Ascending aorta (tissue), 2 donors: ENCODE measurements around the gene AASDH. TPM values are rescaled to one million over a fixed set of nuclear protein-coding genes. Genes with fewer than 3 reads are reported as not detected.

Source experiments
- DNase-seq, 2 donors: peaks; one replicate each; pipeline ENCODE4 v3.0.0-alpha.2; 2019; ENCODE audit warnings: low spot score in 2 of 2
- H3K27ac ChIP-seq, 2 donors: fragments of 200-600 bp; sonication (generic); one replicate each; pipeline ENCODE4 v1.5.1; 2016 to 2017; ENCODE audit warnings: mild to moderate bottlenecking in 1 of 2
- H3K27me3 ChIP-seq: fragments of 200-600 bp; sonication (generic); one replicate; pipeline ENCODE4 v1.5.1; 2017
- H3K36me3 ChIP-seq, 2 donors: fragments of 200-600 bp; sonication (generic); one replicate each; pipeline ENCODE4 v1.5.1; 2016
- H3K4me1 ChIP-seq, 2 donors: fragments of 200-600 bp; sonication (generic); one replicate each; pipeline ENCODE4 v1.5.1; 2016 to 2017; ENCODE audit warnings: mild to moderate bottlenecking in 1 of 2
- H3K4me3 ChIP-seq, 2 donors: fragments of 200-600 bp; sonication (generic); one replicate each; pipeline ENCODE4 v1.5.1; 2016 to 2017; ENCODE audit warnings: mild to moderate bottlenecking in 1 of 2
- H3K9me3 ChIP-seq, 2 donors: fragments of 200-600 bp; sonication (generic); one replicate each; pipeline ENCODE4 v1.5.1; 2016
- intact Hi-C: fragments of 100-400 bp; cut with DNase I; formaldehyde crosslinking; loops from one replicate; pipeline ENCODE4 v1.15.1; 2023
- total RNA-seq: library from RNA; depleted of rRNA; stranded (reverse); fragments of >200 nt; gene quantifications from one replicate; pipeline ENCODE4 v1.1.0, GENCODE V29; 2016
- TF ChIP-seq, protein P1 (sequence below), 3 experiments: fragments of 200-600 bp in 2 of 3; fragments of 450-650 bp in 1 of 3; sonication (generic) in 2 of 3; IDR thresholded peaks; one replicate each; pipeline ENCODE4 v1.5.1; 2016 to 2019; ENCODE audit warnings: antibody characterized with exemption in 3 of 3, mild to moderate bottlenecking in 1 of 3, moderate library complexity in 1 of 3

Gene AASDH
- total RNA-seq, 1 donor from 2014 or later: 4.0 TPM

DNA sequence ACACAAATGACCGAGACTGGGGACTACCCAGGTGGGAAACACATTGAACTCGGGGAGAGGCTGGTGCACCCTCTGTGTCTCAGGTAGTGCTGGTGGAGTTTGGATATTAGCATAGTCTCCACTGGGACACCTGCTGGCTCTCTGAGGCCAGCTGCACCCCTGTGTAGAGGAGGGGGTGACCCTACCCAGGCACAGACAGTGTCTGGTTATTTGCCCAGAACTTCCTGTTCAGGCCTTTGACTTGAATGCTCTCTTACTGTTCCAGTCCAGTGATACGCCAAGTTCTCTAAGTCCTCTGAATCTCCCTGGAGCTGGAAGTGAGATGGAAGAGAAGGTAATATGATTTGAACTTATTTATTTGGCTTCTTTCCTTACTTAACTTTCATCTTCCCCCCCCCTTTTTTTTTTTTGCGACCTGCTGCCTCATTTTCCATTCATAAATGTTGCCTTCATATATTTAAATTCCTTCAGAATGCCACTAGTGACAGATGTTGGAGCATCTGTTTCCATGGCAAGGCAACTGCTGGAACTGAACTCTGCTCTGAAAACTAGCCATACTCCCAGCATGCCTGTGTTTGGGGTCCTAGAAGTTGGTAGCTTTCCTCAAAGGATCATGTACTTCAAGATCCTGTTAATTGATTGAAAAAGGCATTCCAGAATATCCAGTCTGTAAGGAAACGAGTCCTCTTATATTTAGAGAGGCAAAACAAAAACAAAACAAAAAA, 76.7 kb downstream of the AASDH start:
- H3K36me3 ChIP-seq: no peaks in the 10 kb centered on the region
- H3K4me3 ChIP-seq: no peak overlapping the region
- intact Hi-C loops: no loop called here
- no peak overlapping the region for H3K27ac ChIP-seq
- no peak for DNase-seq
- H3K9me3 ChIP-seq: no peaks in the 10 kb centered on the region
- H3K4me1 ChIP-seq: no peaks in the 10 kb centered on the region
- TF ChIP-seq, protein P1, sequence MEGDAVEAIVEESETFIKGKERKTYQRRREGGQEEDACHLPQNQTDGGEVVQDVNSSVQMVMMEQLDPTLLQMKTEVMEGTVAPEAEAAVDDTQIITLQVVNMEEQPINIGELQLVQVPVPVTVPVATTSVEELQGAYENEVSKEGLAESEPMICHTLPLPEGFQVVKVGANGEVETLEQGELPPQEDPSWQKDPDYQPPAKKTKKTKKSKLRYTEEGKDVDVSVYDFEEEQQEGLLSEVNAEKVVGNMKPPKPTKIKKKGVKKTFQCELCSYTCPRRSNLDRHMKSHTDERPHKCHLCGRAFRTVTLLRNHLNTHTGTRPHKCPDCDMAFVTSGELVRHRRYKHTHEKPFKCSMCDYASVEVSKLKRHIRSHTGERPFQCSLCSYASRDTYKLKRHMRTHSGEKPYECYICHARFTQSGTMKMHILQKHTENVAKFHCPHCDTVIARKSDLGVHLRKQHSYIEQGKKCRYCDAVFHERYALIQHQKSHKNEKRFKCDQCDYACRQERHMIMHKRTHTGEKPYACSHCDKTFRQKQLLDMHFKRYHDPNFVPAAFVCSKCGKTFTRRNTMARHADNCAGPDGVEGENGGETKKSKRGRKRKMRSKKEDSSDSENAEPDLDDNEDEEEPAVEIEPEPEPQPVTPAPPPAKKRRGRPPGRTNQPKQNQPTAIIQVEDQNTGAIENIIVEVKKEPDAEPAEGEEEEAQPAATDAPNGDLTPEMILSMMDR (IDR thresholded peaks at IDR 0.05): no peak
- no peaks in the 10 kb centered on the region for H3K27me3 ChIP-seq

DNA sequence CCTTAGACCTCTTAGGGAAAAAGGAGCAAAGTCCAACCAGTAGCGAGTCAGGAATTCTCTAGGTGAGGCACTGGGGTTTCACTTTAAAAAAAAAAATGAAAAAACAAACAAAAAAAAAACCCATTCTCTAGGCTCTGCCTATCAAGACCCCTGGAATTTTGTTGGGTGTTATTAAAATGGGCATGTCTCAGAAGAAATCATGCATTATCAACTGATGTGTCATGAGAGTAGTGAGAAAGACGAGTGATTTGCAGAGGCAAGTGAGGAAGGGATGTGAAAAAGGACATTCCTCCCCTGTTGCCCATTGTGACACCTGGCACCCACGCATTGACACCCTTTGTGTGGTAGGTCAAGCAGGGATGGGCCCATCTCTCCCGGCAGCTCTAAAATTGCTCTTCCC, 78.9 kb downstream of the AASDH start:
- intact Hi-C loops: no loop called here
- H3K27me3 ChIP-seq: no peaks in the 10 kb centered on the region
- no peaks in the 10 kb centered on the region for H3K9me3 ChIP-seq
- no peaks in the 10 kb centered on the region for H3K36me3 ChIP-seq
- H3K27ac ChIP-seq: no peak overlapping the region
- no peak for DNase-seq
- TF ChIP-seq, protein P1 (IDR thresholded peaks at IDR 0.05): no peak
- no peaks in the 10 kb centered on the region for H3K4me1 ChIP-seq
- no peak overlapping the region for H3K4me3 ChIP-seq

DNA sequence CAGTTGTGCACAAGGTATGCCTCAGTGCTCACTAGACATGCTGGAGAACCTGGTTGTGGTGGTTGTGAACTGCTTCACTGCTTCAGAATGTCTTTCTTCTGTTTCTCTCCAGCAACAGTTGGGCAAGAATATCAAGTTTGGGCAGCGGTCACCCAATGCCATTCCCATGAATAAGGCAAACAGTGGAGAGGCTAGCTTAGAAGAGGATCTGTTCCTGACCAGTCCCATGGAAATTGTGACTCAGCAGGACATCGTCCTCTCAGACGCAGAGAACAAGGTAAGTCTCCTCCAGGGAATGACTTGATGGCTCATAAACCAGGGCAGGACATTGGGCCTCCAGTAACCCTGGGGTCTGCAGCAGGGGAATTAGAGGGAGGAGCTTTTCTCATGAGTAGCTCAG, 79.9 kb downstream of the AASDH start:
- H3K4me3 ChIP-seq: no peak overlapping the region
- intact Hi-C loops: no loop called here
- no peaks in the 10 kb centered on the region for H3K36me3 ChIP-seq
- TF ChIP-seq, protein P1 (IDR thresholded peaks at IDR 0.05): no peak
- no peak for DNase-seq
- no peaks in the 10 kb centered on the region for H3K9me3 ChIP-seq
- H3K27me3 ChIP-seq: no peaks in the 10 kb centered on the region
- no peak overlapping the region for H3K27ac ChIP-seq
- H3K4me1 ChIP-seq: no peaks in the 10 kb centered on the region

DNA sequence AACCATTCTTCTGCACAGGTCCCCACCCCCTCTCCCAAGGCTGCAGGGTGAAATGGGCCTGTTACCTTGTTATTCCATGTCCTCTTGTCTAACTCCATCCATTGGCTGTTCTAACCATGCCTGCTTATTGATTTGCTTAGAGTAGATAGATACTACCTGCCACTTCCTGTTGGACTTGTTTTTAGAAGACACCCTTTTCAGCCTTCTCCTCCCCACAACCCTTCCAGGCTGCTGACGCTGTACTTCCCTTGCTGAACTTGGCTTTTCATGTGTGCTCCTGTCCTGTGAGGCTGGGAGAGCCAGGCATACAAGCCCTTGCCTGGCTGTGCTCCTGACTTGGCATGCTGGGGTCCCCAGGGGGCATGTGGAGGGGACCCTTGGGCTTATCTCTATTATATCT, 81.9 kb downstream of the AASDH start:
- Histone ChIP-seq H3K4me1 (no peaks in the 10 kb centered on the region), H3K27me3 (no peaks in the 10 kb centered on the region), H3K27ac (no peak overlapping the region), H3K4me3 (no peak overlapping the region), H3K36me3 (no peaks in the 10 kb centered on the region), H3K9me3 (no peaks in the 10 kb centered on the region)
- no peak for DNase-seq
- TF ChIP-seq, protein P1 (IDR thresholded peaks at IDR 0.05): no peak
- intact Hi-C loops: no loop called here

DNA sequence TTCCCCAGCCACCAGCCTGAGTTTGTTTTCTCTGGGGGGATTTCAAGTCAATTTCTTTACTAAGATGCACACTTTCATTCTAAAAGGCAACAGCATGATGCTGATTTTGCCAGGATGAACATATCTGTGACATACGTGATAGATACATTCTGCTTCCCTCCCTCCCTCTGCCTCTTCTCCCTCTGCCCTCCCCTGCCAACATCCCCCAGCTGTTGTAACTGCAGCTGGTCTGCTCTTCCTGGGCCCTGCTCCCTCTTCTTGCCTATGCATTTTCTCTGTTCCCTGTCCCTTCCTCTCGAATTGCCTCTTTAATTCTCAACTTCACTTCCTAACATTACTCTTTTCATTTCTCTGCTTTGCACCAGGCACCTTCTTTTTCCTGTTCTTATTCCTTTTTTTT, 83.4 kb downstream of the AASDH start:
- DNase-seq: no peak
- no peaks in the 10 kb centered on the region for H3K36me3 ChIP-seq
- no peak overlapping the region for H3K27ac ChIP-seq
- no peak overlapping the region for H3K4me3 ChIP-seq
- no peaks in the 10 kb centered on the region for H3K9me3 ChIP-seq
- intact Hi-C loops: loop anchor here (5.0 kb wide), 1 partner anchor 907 kb away; the partner anchor contains the start of gene TMEM165
- no peaks in the 10 kb centered on the region for H3K27me3 ChIP-seq
- TF ChIP-seq, protein P1 (IDR thresholded peaks at IDR 0.05): no peak
- H3K4me1 ChIP-seq: no peaks in the 10 kb centered on the region
